Measurements from ENCODE around the gene EXOSC5.

GRCh38 chr19:41391618-41392017 is 5.5 kb downstream of the EXOSC5 start:
- TF ChIP-seq EZH2 (IDR thresholded peaks at IDR 0.05) (no peak), POLR2AphosphoS5 (IDR thresholded peaks at IDR 0.05; ENCODE audit: borderline replicate concordance, low read depth, low read length) (no peak)

Data from SK-N-MC (cell line).